GM12878 (cell line): ENCODE results near the gene DAZAP1. TPM values are rescaled to one million over a fixed set of nuclear protein-coding genes. Genes with fewer than 3 reads are reported as not detected.

ENCODE experiments used
- ATAC-seq: fragments of 200-7000 bp; cut with Tn5 transposase; 3 replicates; pipeline ENCODE4 v1.9.1; 2020; ENCODE audit warnings: mild to moderate bottlenecking, moderate library complexity
- BruUV-seq: library from RNA; stranded (reverse); fragments of 400-500 nt; replicated peaks from 2 replicates; lab custom pipeline; 2021; lab: Mats Ljungman, UMichigan
- CTCF ChIA-PET: fragments of 300-600 bp; sonication (Branson Sonifier 250); formaldehyde crosslinking; extraction: SDS; loops from one replicate; lab custom pipeline; 2021; ENCODE audit warnings: inconsistent platforms; lab: Yijun Ruan, JAX
- POLR2A ChIA-PET: fragments of 350-600 bp; formaldehyde crosslinking; extraction: SDS; loops from one replicate; lab custom pipeline; 2021; ENCODE audit warnings: inconsistent platforms; lab: Charles Lee
- RAD21 ChIA-PET: fragments of 300-600 bp; sonication (Branson Sonifier 250); formaldehyde crosslinking; loops from one replicate; lab custom pipeline; 2023; ENCODE audit warnings: antibody characterized with exemption; ENCODE audit not compliant: unreplicated experiment; lab: Charles Lee
- SMC1A ChIA-PET: fragments of 300-600 bp; sonication (Branson Sonifier 250); formaldehyde crosslinking; loops from one replicate; lab custom pipeline; 2023; ENCODE audit not compliant: unreplicated experiment, uncharacterized antibody; lab: Charles Lee
- DNase-seq: peaks from one replicate; pipeline ENCODE4 v3.0.0-alpha.2; 2011; ENCODE audit warnings: low read depth, low spot score
- FAIRE-seq: peaks from 3 replicates; lab custom pipeline; 2011; peaks lifted over from hg19 to GRCh38; lab: Jason Lieb, UNC
- H2AFZ ChIP-seq: 2 replicates; pipeline ENCODE4 v1.6.0; 2011; ENCODE audit warnings: low read depth, low read length, control low read depth; ENCODE audit not compliant: control insufficient read depth
- H3K27ac ChIP-seq: 2 replicates; pipeline ENCODE4 v1.5.1; 2011; ENCODE audit warnings: control low read depth; ENCODE audit not compliant: control insufficient read depth, insufficient read depth
- H3K27me3 ChIP-seq, 2 experiments: replicated peaks in 1 of 2; 2 replicates each; pipeline versions ENCODE4 v1.6.0 to v1.6.1; 2011; ENCODE audit warnings: low read length in 1 of 2; ENCODE audit not compliant: control insufficient read depth in 2 of 2, insufficient read depth in 2 of 2
- H3K36me3 ChIP-seq, 2 experiments: 2 replicates each; pipeline ENCODE4 v1.5.1; 2011; ENCODE audit warnings: low read length in 1 of 2; ENCODE audit not compliant: control insufficient read depth in 2 of 2, insufficient read depth in 2 of 2
- H3K4me1 ChIP-seq: 2 replicates; pipeline ENCODE4 v1.6.1; 2011; ENCODE audit warnings: mild to moderate bottlenecking, low read length, moderate library complexity, mixed read lengths; ENCODE audit not compliant: control insufficient read depth, insufficient read depth
- H3K4me2 ChIP-seq: 2 replicates; pipeline ENCODE4 v1.6.0; 2011; ENCODE audit warnings: control low read depth; ENCODE audit not compliant: control insufficient read depth, insufficient read depth
- H3K4me3 ChIP-seq: fragments of 200-600 bp; sonication (generic); 2 replicates; pipeline ENCODE4 v1.5.1; 2016
- H3K79me2 ChIP-seq: 2 replicates; pipeline ENCODE4 v1.6.0; 2011; ENCODE audit warnings: low read length; ENCODE audit not compliant: control insufficient read depth, insufficient read depth
- H3K9ac ChIP-seq: 2 replicates; pipeline ENCODE4 v1.8.0; 2011; ENCODE audit warnings: low read length, control low read depth, mixed read lengths; ENCODE audit not compliant: control insufficient read depth, insufficient read depth
- H3K9me3 ChIP-seq: replicated peaks from 3 replicates; pipeline ENCODE4 v1.5.1; 2011; ENCODE audit warnings: mild to moderate bottlenecking, low read length; ENCODE audit not compliant: control insufficient read depth, insufficient read depth
- H4K20me1 ChIP-seq: 2 replicates; pipeline ENCODE4 v1.6.0; 2011; ENCODE audit not compliant: control insufficient read depth, insufficient read depth
- DPF2 ChIP-seq: fragments of 450-650 bp; IDR thresholded peaks from 2 replicates; pipeline ENCODE4 v1.6.1; 2017; ENCODE audit warnings: mild to moderate bottlenecking
- EED ChIP-seq: sonication (generic); IDR thresholded peaks from 2 replicates; pipeline ENCODE4 v1.6.1; 2016; ENCODE audit warnings: antibody characterized with exemption, low read depth
- GABPA ChIP-seq: IDR thresholded peaks from 2 replicates; pipeline ENCODE4 v1.6.1; 2014; ENCODE audit warnings: antibody characterized with exemption, low read depth, mild to moderate bottlenecking, inconsistent platforms
- HDAC2 ChIP-seq: fragments of 200-600 bp; sonication (generic); IDR thresholded peaks from 2 replicates; pipeline ENCODE4 v1.6.1; 2017
- IKZF1 ChIP-seq: fragments of 450-650 bp; conservative IDR thresholded peaks from 2 replicates; pipeline ENCODE4 v1.6.1; 2017; ENCODE audit warnings: antibody characterized with exemption, mild to moderate bottlenecking
- IKZF2 ChIP-seq, 2 experiments: fragments of 450-650 bp; IDR thresholded peaks; 2 replicates each; pipeline ENCODE4 v1.6.1; 2017; ENCODE audit warnings: mild to moderate bottlenecking in 2 of 2, moderate library complexity in 2 of 2
- MLLT1 ChIP-seq: fragments of 450-650 bp; IDR thresholded peaks from 2 replicates; pipeline ENCODE4 v1.6.1; 2016; ENCODE audit warnings: mild to moderate bottlenecking
- MXI1 ChIP-seq: fragments of 150-350 bp; IDR thresholded peaks from 2 replicates; pipeline ENCODE4 v1.6.1; 2011; ENCODE audit warnings: low read depth, mild to moderate bottlenecking, inconsistent platforms, low read length, improper control_type of control experiment
- NFYB ChIP-seq: IDR thresholded peaks from 2 replicates; pipeline ENCODE4 v1.6.1; 2011; ENCODE audit warnings: low read depth, mild to moderate bottlenecking, low read length, improper control_type of control experiment, moderate library complexity; ENCODE audit not compliant: insufficient read depth
- RELB ChIP-seq: fragments of 450-650 bp; IDR thresholded peaks from 2 replicates; pipeline ENCODE4 v1.6.1; 2017; ENCODE audit warnings: low read depth, mild to moderate bottlenecking, moderate library complexity
- RUNX3 ChIP-seq: IDR thresholded peaks from 2 replicates; pipeline ENCODE4 v1.6.1; 2012; ENCODE audit warnings: low read length, inconsistent platforms
- TCF7 ChIP-seq: IDR thresholded peaks from 2 replicates; pipeline ENCODE4 v1.6.1; 2014; ENCODE audit warnings: antibody characterized with exemption, borderline replicate concordance
- ZNF687 ChIP-seq: fragments of 450-650 bp; IDR thresholded peaks from 2 replicates; pipeline ENCODE4 v1.6.1; 2017; ENCODE audit warnings: mild to moderate bottlenecking, moderate library complexity
- ZSCAN29 ChIP-seq: fragments of 450-650 bp; IDR thresholded peaks from 2 replicates; pipeline ENCODE4 v1.6.1; 2017; ENCODE audit warnings: mild to moderate bottlenecking, moderate library complexity
- WGBS: methylation state at CpG from one replicate; pipeline ENCODE4 v1.1.6; 2016; ENCODE audit warnings: low lambda C conversion rate; ENCODE audit not compliant: insufficient replicate concordance, insufficient coverage; ENCODE audit errors: missing lambda C conversion rate; 5-methylcytosine and 5-hydroxymethylcytosine counted together
- in situ Hi-C: fragments of 300-500 bp; cut with MboI; formaldehyde crosslinking; loops from 9 replicates; pipeline ENCODE4 v1.14.3; 2018; ENCODE audit warnings: mixed read lengths
- intact Hi-C: fragments of 100-400 bp; cut with micrococcal nuclease; formaldehyde crosslinking; loops from one replicate; pipeline ENCODE4 v1.14.2; 2022; ENCODE audit not compliant: unreplicated experiment
- polyA plus RNA-seq, 11 experiments: library from polyadenylated mRNA; depleted of rRNA in 4 of 11; unstranded in 6 of 11; stranded (reverse) in 5 of 11; fragments of >200 nt; fragmentation: Nextera tagmentation in 4 of 11; fragmentation: Illumina TruSeq in 1 of 11; extraction: Ambion mirVana in 4 of 11; extraction: Trizol in 1 of 11; gene quantifications; 1 replicate in 1 of 11; 2 replicates in 10 of 11; pipeline versions ENCODE4 v1.2.1 to v1.2.3, GENCODE V29; 2011 to 2016; ENCODE audit warnings: inconsistent platforms in 2 of 11, missing spikeins in 2 of 11, low read depth in 1 of 11
- total RNA-seq, 4 experiments: library from RNA; depleted of rRNA in 3 of 4; stranded (reverse); fragments of >200 nt in 3 of 4; fragmentation: Illumina TruSeq in 1 of 4; extraction: Trizol in 1 of 4; gene quantifications; 2 replicates each; pipeline versions ENCODE4 v1.2.1 to v1.2.3, GENCODE V29; 2013 to 2021

The DAZAP1 gene
- total and polyA plus RNA-seq, 10 of the 15 experiments (the other 5 are each of a cell fraction or from before 2014, with no cell fraction given), result 9.9 to 240 (median 92.3) TPM

GRCh38 chr19:1362387-1363257, 44.8 kb upstream of the DAZAP1 start:
- Histone ChIP-seq H2AFZ (no peak overlapping the region; the same call in 1 of the 2 replicates), H3K4me2 (peak overlapping the region; percentile 84), H3K4me3 (peak overlapping the region; percentile 38; the same call in 1 of the 2 replicates), H3K27me3 (no peaks in the 10 kb centered on the region), H3K9me3 (no peaks in the 10 kb centered on the region), H3K79me2 (no peaks in the 10 kb centered on the region; the same call in 1 of the 2 replicates), H4K20me1 (no peaks in the 10 kb centered on the region; the same call in 1 of the 2 replicates), H3K9ac (peak overlapping the region; percentile 47; the same call in 1 of the 2 replicates), H3K4me1 (peaks cover 27% of the 10 kb centered on the region), H3K36me3 (peaks cover under 1 to 5% of the 10 kb centered on the region in 2 experiments; a peak in 2 of 4 replicates), H3K27ac (peak overlapping the region; percentile 73)
- RAD21 ChIA-PET, result no interaction called here
- CTCF ChIA-PET, result interaction anchor here (1.1 to 1.5 kb wide), 3 partner anchors 9 to 96 kb away, joined by 3 to 4 read pairs (median 3); no protein-coding TSS in a partner anchor
- intact Hi-C loops (no loop called here), in situ Hi-C loops (no loop called here)
- FAIRE-seq, result peak; percentile 73
- peak; percentile 48 for ATAC-seq
- POLR2A ChIA-PET, result interaction anchor here (1.2 kb wide), 1 partner anchor 119 kb away, joined by 5 read pairs; no protein-coding TSS in a partner anchor
- WGBS, result 92% methylated on average over 42 of the region's 42 CpGs
- no peak for DNase-seq
- BruUV-seq, result no TSS peak
- SMC1A ChIA-PET, result interaction anchor here (0.6 to 1.5 kb wide), 2 partner anchors 71 to 75 kb away, joined by 3 read pairs; no protein-coding TSS in a partner anchor
- TF ChIP-seq IKZF1 (peak; percentile 46; the same call in 1 of the 2 replicates), MLLT1 (peak; percentile 56; the same call in 1 of the 2 replicates), RELB (peak; percentile 32; the same call in 1 of the 2 replicates), GABPA (no peak), HDAC2 (no peak), RUNX3 (peak; percentile 23; the same call in 1 of the 2 replicates), IKZF2 (IDR thresholded peaks at IDR 0.05) (peak in 1 of 2 experiments; percentile 18; a peak in 1 of 4 replicates), MXI1 (no peak), DPF2 (no peak), EED (0 out of 2 replicates have a peak, but pooled peaks have one; percentile 17), ZSCAN29 (no peak), ZNF687 (peak; percentile 10; the same call in 1 of the 2 replicates), NFYB (no peak), TCF7 (no peak)
